ENCODE measurements around the gene LTF. TPM values are rescaled to one million over a fixed set of nuclear protein-coding genes. Genes with fewer than 3 reads are reported as not detected.

The LTF gene
- total and polyA plus RNA-seq, 2 of the 13 experiments (the other 11 are each of a cell fraction or from before 2014, with no cell fraction given): not detected

GRCh38 chr3:46399557-46399956 lies 65.1 kb downstream of the LTF start (continued):
- TF ChIP-seq, protein P1, sequence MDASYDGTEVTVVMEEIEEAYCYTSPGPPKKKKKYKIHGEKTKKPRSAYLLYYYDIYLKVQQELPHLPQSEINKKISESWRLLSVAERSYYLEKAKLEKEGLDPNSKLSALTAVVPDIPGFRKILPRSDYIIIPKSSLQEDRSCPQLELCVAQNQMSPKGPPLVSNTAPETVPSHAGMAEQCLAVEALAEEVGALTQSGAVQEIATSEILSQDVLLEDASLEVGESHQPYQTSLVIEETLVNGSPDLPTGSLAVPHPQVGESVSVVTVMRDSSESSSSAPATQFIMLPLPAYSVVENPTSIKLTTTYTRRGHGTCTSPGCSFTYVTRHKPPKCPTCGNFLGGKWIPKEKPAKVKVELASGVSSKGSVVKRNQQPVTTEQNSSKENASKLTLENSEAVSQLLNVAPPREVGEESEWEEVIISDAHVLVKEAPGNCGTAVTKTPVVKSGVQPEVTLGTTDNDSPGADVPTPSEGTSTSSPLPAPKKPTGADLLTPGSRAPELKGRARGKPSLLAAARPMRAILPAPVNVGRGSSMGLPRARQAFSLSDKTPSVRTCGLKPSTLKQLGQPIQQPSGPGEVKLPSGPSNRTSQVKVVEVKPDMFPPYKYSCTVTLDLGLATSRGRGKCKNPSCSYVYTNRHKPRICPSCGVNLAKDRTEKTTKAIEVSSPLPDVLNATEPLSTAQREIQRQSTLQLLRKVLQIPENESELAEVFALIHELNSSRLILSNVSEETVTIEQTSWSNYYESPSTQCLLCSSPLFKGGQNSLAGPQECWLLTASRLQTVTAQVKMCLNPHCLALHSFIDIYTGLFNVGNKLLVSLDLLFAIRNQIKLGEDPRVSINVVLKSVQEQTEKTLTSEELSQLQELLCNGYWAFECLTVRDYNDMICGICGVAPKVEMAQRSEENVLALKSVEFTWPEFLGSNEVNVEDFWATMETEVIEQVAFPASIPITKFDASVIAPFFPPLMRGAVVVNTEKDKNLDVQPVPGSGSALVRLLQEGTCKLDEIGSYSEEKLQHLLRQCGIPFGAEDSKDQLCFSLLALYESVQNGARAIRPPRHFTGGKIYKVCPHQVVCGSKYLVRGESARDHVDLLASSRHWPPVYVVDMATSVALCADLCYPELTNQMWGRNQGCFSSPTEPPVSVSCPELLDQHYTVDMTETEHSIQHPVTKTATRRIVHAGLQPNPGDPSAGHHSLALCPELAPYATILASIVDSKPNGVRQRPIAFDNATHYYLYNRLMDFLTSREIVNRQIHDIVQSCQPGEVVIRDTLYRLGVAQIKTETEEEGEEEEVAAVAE (CRISPR knock-in tag; IDR thresholded peaks at IDR 0.05; ENCODE audit: borderline replicate concordance): no peak
- TF ChIP-seq TBL1XR1 (IDR thresholded peaks at IDR 0.05; ENCODE audit: borderline replicate concordance, low read length, partially characterized antibody) (no peak), JUNB (CRISPR knock-in tag; IDR thresholded peaks at IDR 0.05; ENCODE audit: borderline replicate concordance) (no peak), ZFP37 (CRISPR knock-in tag; IDR thresholded peaks at IDR 0.05; ENCODE audit: borderline replicate concordance) (no peak), CENPX (CRISPR knock-in tag; IDR thresholded peaks at IDR 0.05) (no peak), ARID5B (CRISPR knock-in tag; IDR thresholded peaks at IDR 0.05) (no peak), TOPORS (CRISPR knock-in tag; IDR thresholded peaks at IDR 0.05) (no peak), ZNF883 (CRISPR knock-in tag; IDR thresholded peaks at IDR 0.05; ENCODE audit: not compliant biosample characterization) (no peak), ZNF430 (CRISPR knock-in tag; IDR thresholded peaks at IDR 0.05) (no peak)

Measured in HepG2 (cell line).